ENCODE results near the gene GGA2. TPM values are rescaled to one million over a fixed set of nuclear protein-coding genes. Genes with fewer than 3 reads are reported as not detected.
"Not testable (repeated sequence)": the region's sequence is repeated elsewhere in the genome, so short reads cannot be mapped to it uniquely, and the experiment has no call there.

Gene GGA2
- polyA plus RNA-seq, 4 donors, result 96.1 to 159 (median 140) TPM

GRCh38 chr16:23505180-23505665 is 5.1 kb downstream of the GGA2 start:
- DNase-seq (ENCODE audit: low read depth in 4 of 4, low spot score in 3 of 4), result no peak

DNA sequence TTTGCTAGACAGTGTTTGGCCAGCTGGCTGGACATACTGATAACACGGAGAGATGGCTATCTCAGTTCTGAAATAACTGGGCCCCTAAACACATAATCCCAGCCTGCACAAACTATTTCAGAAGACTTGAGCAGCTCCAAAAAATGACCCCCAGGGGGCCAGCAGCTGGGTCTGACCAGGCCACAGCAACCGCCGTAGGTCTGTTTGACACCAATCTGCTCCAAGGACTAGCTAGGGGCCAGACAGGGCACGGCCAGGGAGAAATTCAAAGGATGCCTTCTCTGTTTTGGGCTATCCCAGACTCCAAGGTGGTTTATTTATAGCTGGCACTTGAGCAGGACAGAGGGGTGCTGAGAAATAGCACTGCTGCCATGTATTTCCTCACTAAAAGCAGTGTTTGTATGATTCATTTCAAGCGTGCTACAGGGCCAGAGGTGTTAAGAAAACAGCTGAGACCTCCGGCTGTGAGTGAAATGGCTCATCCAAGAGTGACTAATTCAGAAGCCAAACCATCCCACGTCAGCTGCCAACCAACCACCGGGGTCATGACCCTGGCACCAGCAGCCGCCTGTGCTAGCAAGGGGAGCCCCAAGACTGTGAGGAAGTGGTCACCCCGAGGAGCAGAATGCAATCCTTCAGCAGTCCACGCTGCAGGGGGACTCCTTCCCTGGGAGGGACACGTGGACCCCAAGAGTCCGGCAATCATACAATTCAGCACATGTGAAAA is 5.7 kb downstream of the GGA2 start:
- DNase-seq (ENCODE audit: low read depth in 4 of 4, low spot score in 3 of 4), result no peak

DNA sequence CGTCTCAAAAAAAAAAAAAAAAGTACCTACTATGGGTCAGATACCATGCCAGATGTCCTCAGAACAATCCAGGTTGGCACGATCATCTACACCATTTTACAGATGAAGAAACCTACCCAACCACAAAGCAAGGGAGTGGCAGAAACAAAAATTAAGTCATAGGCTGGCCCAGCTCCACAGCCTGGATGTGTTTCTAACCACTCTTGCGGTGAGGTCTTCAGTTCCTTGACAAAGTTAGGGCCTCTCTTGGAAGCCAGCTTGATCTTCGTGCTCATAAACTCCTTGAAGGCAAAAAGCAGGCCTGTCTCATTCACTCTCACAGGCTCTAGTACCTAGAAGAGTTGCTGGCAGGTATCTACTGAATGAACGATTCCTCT is 6.2 kb downstream of the GGA2 start:
- DNase-seq (ENCODE audit: low read depth in 4 of 4, low spot score in 3 of 4), result no peak

GRCh38 chr16:23502466-23502865 is 7.8 kb downstream of the GGA2 start:
- DNase-seq (ENCODE audit: low read depth in 4 of 4, low spot score in 3 of 4), result no peak

DNA sequence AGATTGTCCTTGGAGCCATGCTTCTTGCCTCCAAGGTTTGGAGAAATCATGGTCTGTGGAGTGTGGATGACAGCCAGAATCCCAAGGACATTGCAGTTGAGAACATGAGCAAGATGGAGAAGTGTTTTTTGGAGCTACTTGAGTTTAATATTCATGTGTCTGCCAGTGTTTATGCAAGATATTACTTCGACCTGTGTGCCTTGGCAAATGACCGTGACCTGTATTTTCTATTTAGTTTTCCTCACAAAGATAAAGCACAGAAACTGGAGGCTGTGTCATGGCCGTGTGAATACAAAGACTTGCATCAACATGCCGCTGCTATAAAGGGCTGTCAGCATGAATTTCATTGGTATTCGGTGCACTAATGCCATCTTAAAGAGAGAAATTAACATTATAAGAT is 9.0 kb downstream of the GGA2 start:
- no peak for DNase-seq (ENCODE audit: low read depth in 4 of 4, low spot score in 3 of 4)

DNA sequence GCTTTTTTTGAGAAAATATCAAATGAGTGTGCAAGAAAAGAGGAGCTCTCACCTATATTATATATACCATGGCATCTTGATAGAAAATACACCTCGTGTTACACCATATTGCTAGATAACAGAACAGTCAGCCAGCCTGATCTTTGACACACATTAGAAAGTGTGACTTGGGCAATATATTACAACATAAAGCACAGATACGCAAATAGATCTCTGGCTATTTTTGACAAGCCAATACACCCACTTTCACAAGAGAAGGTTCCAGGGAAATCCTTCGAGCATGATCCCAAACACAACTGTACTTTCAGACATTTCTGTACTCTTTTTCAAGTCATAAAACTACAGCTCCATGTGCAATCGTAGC is 9.4 kb downstream of the GGA2 start:
- no peak for DNase-seq (ENCODE audit: low read depth in 4 of 4, low spot score in 3 of 4)

GRCh38 chr16:23500212-23500861 is 10.0 kb downstream of the GGA2 start:
- no peak for DNase-seq (ENCODE audit: low read depth in 4 of 4, low spot score in 3 of 4)

- DNase-seq (ENCODE audit: low read depth in 4 of 4, low spot score in 3 of 4), result no peak
Measured at GRCh38 chr16:23499801-23500200, 10.5 kb downstream of the GGA2 start.

DNA sequence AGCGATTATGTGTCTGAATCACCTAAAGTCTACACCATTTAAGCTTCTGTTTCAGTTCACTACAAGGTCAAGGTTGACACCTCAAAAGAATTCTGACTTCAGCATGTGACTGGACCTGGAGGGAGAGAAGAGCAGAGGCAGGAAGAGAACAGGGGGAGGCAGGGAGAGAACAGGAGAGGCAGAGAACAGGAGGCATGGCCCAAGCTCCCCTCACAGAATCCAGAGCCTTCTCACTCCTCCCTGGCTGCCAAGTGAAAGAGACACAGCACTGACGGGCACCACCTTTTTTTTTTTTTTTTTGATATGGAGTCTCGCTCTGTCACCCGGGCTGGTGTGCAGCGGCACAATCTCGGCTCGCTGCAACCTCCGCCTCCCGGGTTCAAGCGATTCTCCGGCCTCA is 11.4 kb downstream of the GGA2 start:
- no peak for DNase-seq (ENCODE audit: low read depth in 4 of 4, low spot score in 3 of 4)

DNA sequence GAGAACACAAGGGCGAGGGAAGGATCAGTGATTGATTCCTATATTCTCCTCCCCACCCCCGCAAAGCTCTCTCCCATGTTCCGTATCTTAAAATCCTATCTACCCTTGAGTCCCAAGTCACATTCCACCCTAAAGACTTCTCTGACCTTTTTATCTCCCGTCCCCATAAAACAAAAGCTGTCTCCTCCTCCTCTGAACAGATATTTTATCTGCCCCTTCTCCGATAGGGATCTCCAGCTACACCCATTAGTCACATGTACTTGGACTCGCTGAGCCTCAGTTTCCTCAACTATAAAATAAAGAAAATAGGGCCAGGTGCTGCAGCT is 12.8 kb downstream of the GGA2 start:
- DNase-seq (ENCODE audit: low read depth in 4 of 4, low spot score in 3 of 4), result no peak

- no peak for DNase-seq (ENCODE audit: low read depth in 4 of 4, low spot score in 3 of 4)
Measured at GRCh38 chr16:23496821-23497542, 13.3 kb downstream of the GGA2 start.

DNA sequence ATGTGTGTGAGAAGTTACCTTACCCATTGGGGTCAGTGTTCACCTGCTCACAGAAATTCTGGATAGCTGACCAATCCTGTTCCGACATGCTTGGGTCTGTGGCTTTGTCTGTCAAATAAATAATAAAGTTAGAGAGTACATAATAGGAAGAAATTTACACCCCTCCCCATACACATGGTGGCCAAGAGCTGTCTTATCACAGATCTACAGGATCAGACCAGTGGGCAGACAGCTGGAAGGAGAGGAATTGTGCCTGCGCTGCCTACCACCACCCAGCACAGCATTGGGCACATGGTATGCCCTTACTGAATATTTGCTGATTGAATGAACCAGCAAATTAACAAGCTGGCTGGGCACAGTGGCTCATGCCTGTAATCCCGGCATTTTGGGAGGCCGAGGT is 14.6 kb downstream of the GGA2 start:
- no peak for DNase-seq (ENCODE audit: low read depth in 4 of 4, low spot score in 3 of 4)

DNA sequence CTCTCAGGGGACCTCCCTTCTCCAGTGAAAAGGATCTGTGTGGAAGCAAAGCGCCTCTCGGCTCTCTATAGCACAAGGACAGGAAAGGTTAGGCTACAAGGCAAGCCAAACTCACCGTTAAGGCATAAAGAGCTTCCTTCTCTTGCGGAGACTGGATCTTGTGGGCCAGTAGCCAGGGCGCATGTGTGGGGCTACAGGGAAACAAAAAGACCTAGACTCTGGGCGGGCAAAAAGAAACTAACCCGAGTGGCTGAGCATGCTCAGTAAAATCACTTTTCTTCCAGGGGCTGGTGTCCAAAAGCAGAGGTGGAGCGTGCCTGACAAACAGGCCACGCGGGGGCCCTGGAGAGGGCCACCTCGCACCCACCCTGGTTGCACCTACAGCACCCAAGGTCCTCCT is 16.1 kb downstream of the GGA2 start:
- no peak for DNase-seq (ENCODE audit: low read depth in 4 of 4, low spot score in 3 of 4)

DNA sequence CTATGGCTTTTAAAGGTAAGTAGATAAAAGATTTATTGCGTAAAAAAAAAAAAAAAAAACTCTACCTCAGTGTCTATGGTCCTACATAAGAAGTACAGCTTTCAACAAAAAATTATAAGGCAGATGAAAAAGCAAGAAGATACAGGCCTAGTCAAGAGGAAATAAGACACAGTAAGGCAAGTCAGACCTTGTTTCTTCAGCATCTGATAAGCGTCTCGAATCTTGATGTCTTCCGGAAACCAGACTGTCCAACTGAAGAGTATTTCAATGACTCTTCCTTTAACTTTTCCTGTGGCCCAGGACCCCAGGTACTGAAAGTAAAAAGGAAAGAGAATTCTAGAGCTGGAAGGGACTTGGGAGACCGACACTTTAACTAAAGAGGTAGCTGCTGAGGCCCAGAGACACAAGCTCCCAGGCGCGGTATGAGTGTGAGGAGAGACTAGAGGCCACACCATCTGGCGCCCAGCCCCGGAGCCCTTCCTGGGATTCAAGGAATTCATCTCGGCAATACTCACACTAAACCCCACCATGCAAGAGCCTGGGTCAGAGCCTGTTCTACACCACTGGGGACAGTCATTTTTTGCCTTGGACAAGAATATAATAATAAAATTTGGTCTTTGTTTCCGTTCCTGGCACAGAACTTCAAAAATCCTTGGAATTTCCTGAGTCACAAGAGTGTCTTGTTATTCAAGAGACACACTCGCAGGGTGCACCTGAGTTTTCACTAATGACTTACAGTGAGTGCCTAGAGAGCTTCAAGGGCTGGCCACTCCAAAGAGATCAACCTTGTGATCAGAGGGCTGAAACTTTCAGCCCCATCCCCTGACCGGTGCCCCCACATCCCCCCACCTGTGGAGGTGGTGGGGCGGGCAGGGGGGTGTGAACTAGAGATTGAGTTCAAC is 18.6 kb downstream of the GGA2 start:
- no peak for DNase-seq (ENCODE audit: low read depth in 4 of 4, low spot score in 3 of 4)

DNA sequence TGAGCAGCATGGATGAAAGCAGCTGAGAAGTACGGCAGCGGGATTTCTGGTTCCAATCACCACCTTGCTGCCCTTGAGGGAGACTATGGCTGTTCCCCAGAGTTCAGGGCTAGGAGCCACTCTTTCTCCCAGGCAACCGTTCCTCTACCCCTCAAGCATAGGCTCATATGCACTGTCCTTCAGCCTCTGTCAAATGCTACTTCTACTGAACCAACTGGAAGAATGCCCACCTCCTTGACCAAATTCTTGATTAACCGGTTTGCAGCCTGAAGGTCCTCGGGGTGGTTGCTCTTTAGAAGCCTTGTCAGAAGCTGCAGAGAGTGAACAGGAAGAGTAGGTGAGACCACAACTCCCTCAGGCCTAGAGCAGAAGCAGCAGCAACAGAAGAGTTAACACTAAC is 23.8 kb downstream of the GGA2 start:
- no peak for DNase-seq (ENCODE audit: low read depth in 4 of 4, low spot score in 3 of 4)

DNA sequence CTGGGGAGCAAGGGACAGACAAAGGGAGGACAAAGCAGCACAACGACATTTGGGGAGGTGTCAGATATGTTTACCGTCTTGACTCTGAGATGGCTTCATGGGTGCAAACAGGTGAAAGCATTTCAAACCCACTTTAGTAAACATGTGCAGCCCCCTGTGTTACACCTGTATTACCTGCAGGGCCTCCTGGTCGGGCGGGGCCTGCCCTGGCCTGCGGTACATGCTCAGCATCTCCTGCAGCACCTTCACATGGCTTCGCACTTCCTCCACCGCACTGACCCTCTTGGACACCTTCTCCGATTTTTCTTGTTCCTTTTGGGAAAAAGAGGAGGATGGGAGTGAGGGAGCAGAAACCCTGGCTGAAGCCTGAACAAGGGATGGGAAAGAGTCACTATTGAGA is 24.5 kb downstream of the GGA2 start:
- no peak for DNase-seq (ENCODE audit: low read depth in 4 of 4, low spot score in 3 of 4)

GRCh38 chr16:23485257-23485614 is 25.1 kb downstream of the GGA2 start:
- DNase-seq (ENCODE audit: low read depth in 4 of 4, low spot score in 3 of 4), result no peak

DNA sequence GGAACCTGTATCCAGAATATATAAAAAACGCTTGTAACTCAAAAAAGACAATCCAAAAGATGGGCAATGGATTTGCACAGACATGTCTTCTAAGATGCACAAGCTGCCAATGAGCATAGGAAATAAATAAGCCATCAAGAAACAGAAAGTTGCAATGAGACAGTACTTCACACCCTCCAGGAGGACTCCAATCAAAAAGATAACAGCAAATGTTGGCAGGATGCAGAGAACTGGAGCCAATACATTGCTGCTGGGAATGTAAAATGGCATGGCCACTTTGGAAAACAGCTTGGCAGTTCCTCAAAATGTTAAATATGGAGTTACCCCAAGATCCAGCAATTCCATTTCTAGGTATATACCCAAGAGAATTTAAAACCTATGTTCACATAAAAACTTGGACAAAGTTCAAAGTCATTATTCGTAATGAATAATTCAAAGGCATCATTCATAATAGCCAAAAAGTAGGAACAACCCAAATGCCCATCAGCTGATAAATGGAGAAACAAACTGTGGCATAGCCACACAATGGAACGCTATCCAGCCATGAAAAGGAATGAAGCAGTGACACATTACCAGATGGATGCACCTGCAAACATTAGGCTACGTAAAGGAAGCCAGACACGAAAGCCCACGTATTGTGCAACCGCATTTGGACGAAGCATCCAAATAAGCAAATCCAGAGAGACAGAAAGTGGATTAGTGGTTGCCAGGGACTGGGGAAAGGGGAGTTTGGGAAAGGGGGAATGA is 25.6 kb downstream of the GGA2 start:
- no peak for DNase-seq (ENCODE audit: low read depth in 4 of 4, low spot score in 3 of 4)

GRCh38 chr16:23483492-23483891 is 26.8 kb downstream of the GGA2 start:
- DNase-seq (ENCODE audit: low read depth in 4 of 4, low spot score in 3 of 4), result not testable (repeated sequence)

GRCh38 chr16:23482778-23483177 is 27.5 kb downstream of the GGA2 start:
- DNase-seq (ENCODE audit: low read depth in 4 of 4, low spot score in 3 of 4), result no peak
